HG02852 (cell line): ENCODE data around the gene IGF2BP1.
"Not testable (repeated sequence)": the region's sequence is repeated elsewhere in the genome, so short reads cannot be mapped to it uniquely, and the experiment has no call there.

ENCODE experiments used
- ATAC-seq: cut with Tn5 transposase; IDR thresholded peaks from one replicate; pipeline ENCODE4 v1.9.1; 2021; ENCODE audit warnings: mild to moderate bottlenecking, moderate library complexity; ENCODE audit not compliant: unreplicated experiment

The IGF2BP1 gene

GRCh38 chr17:49016775-49017463, 19.7 kb downstream of the IGF2BP1 start:
- ATAC-seq, result no peak

GRCh38 chr17:49018116-49018612, 21.0 kb downstream of the IGF2BP1 start:
- no peak for ATAC-seq

- ATAC-seq, result no peak
Measured at GRCh38 chr17:49018748-49019147, 21.6 kb downstream of the IGF2BP1 start.

- no peak for ATAC-seq
Measured at GRCh38 chr17:49020609-49021008, 23.4 kb downstream of the IGF2BP1 start.

- ATAC-seq, result no peak
Measured at GRCh38 chr17:49021095-49021767, 24.0 kb downstream of the IGF2BP1 start.

GRCh38 chr17:49021768-49022103, 24.6 kb downstream of the IGF2BP1 start:
- ATAC-seq, result no peak

GRCh38 chr17:49022391-49022941, 25.3 kb downstream of the IGF2BP1 start:
- ATAC-seq, result no peak

GRCh38 chr17:49024523-49024922, 27.3 kb downstream of the IGF2BP1 start:
- no peak for ATAC-seq

GRCh38 chr17:49026447-49026846, 29.3 kb downstream of the IGF2BP1 start:
- ATAC-seq, result not testable (repeated sequence)

- ATAC-seq, result no peak
Measured at GRCh38 chr17:49028271-49028670, 31.1 kb downstream of the IGF2BP1 start.

GRCh38 chr17:49029801-49030200, 32.6 kb downstream of the IGF2BP1 start:
- ATAC-seq, result no peak

- no peak for ATAC-seq
Measured at GRCh38 chr17:49031965-49032928, 35.1 kb downstream of the IGF2BP1 start.

- ATAC-seq, result no peak
Measured at GRCh38 chr17:49035470-49036269, 38.5 kb downstream of the IGF2BP1 start.

GRCh38 chr17:49036270-49036626, 39.1 kb downstream of the IGF2BP1 start:
- ATAC-seq, result no peak

GRCh38 chr17:49038138-49038537, 41.0 kb downstream of the IGF2BP1 start:
- ATAC-seq, result no peak

GRCh38 chr17:49038544-49038943, 41.4 kb downstream of the IGF2BP1 start:
- no peak for ATAC-seq

GRCh38 chr17:49039518-49039917, 42.3 kb downstream of the IGF2BP1 start:
- ATAC-seq, result not testable (repeated sequence)

- no peak for ATAC-seq
Measured at GRCh38 chr17:49041527-49041926, 44.3 kb downstream of the IGF2BP1 start.

- no peak for ATAC-seq
Measured at GRCh38 chr17:49045376-49045775, 48.2 kb downstream of the IGF2BP1 start.

- no peak for ATAC-seq
Measured at GRCh38 chr17:49046912-49047311, 49.7 kb downstream of the IGF2BP1 start.
